Neural progenitor cell (in vitro differentiated cells): ENCODE results near the gene SOD3.

Experiments used
- EZH2 ChIP-seq: fragments of 200-600 bp; sonication (generic); IDR thresholded peaks from 2 replicates; pipeline ENCODE4 v1.6.1; 2017; ENCODE audit warnings: antibody characterized with exemption, mild to moderate bottlenecking, moderate library complexity
- TF ChIP-seq, protein P1 (sequence below): fragments of 200-600 bp; sonication (generic); IDR thresholded peaks from 2 replicates; pipeline ENCODE4 v1.5.1; 2017; ENCODE audit warnings: antibody characterized with exemption, mild to moderate bottlenecking

- TF ChIP-seq, protein P1, sequence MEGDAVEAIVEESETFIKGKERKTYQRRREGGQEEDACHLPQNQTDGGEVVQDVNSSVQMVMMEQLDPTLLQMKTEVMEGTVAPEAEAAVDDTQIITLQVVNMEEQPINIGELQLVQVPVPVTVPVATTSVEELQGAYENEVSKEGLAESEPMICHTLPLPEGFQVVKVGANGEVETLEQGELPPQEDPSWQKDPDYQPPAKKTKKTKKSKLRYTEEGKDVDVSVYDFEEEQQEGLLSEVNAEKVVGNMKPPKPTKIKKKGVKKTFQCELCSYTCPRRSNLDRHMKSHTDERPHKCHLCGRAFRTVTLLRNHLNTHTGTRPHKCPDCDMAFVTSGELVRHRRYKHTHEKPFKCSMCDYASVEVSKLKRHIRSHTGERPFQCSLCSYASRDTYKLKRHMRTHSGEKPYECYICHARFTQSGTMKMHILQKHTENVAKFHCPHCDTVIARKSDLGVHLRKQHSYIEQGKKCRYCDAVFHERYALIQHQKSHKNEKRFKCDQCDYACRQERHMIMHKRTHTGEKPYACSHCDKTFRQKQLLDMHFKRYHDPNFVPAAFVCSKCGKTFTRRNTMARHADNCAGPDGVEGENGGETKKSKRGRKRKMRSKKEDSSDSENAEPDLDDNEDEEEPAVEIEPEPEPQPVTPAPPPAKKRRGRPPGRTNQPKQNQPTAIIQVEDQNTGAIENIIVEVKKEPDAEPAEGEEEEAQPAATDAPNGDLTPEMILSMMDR, result no peak
- no peak for TF ChIP-seq EZH2
Measured at GRCh38 chr4:24764345-24764744, 31.0 kb upstream of the SOD3 start.
